Fibroblast of skin of back (primary cell): ENCODE data around the gene EGR4.
"Not testable (repeated sequence)": the region's sequence is repeated elsewhere in the genome, so short reads cannot be mapped to it uniquely, and the experiment has no call there.

Experiments used
- DNase-seq: peaks from one replicate; pipeline ENCODE4 v3.0.0-alpha.2; 2013

Gene EGR4

DNA sequence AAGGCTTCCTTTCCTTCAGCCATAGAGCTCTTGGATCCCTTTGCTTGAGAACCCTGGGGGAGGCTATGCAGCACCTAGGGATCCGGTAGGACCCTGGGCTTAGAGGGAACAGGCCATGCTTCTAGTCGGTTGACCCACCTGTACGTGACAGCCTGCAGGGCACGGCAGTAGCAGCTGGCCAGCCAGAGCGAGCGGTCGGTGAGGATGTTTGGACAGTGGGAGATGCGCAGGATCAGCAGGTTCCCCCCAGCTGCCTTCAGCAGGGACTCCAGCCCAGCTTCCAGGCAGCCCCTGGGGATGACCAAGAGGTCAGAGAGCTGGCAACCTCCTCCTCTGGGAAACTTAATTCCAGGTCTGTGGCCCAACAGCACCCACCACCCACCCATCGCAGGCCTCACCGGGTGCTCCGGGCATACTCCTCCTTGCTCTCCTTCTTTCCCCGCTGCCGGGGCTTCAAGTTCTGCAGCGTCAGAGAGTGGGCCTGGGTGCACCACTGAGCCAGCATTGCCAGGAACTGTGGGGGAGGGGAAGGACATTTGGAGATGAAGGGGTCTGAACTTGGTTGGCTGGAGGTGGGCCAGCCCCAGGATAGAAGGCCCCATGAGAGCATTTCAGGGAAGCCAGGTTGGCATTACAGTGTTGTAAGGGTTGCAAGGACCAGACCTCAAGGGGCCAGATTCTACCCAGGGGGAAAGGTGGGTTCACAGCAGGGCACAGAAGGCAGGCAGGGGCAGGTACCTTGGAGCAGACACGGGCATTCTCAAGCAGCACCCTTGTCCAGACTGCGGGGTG lies 29.6 kb downstream of the EGR4 start:
- DNase-seq: no peak

DNA sequence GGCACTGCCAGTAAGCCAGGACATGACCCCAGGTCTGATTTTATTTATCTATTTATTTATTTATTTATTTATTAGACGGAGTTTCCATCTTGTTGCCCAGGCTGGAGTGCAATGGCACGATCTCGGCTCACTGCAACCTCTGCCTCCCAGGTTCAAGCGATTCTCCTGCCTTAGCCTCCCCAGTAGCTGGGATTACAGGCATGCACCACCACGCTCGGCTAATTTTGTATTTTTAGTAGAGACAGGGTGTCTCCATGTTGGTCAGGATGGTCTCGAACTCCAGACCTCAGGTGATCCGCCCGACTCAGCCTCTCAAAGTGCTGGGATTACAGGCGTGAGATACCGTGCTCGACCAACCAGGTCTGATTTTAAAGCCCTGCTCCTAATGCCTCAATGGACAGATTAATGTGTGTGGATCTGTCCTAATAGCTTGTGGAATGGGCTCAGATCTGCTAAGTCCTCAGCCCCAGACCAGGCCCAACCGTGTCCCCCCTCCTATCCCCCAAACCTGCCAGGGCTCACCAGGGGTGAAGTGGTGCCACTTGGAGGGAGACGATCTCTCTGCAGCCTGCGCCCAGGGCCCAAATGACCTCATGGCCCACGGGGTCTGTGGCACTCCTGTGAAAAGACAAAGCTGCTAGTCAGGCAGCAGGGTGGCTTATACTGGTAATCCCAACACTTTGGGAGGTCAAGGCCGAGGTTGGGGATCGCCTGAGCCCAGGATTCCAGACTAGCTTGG lies 30.5 kb downstream of the EGR4 start:
- DNase-seq: not testable (repeated sequence)

DNA sequence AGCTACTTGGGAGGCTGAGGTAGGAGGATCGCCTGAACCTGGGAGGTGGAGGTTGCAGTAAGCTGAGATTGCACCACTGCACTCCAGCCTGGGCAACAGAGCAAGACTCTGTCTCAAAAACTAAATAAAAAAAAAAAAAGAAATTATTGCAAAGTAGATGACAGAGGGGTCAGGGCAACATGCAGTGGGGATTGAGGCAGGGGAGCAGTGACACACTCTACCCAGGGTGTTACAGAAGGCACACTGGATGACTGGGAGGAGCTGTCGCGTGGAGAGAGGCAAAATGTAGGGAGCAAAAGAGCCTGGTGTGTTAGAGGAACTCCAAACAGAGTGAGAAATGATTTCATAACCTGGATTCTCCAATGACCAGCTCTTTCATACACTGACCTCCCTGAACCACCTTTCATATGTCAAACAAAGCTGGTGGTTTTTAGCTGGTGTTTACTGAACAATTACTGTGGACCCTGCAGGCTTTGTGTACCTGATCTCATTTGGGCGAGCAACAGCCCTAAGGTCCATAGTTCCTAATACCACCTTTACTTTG lies 31.2 kb downstream of the EGR4 start:
- no peak for DNase-seq

DNA sequence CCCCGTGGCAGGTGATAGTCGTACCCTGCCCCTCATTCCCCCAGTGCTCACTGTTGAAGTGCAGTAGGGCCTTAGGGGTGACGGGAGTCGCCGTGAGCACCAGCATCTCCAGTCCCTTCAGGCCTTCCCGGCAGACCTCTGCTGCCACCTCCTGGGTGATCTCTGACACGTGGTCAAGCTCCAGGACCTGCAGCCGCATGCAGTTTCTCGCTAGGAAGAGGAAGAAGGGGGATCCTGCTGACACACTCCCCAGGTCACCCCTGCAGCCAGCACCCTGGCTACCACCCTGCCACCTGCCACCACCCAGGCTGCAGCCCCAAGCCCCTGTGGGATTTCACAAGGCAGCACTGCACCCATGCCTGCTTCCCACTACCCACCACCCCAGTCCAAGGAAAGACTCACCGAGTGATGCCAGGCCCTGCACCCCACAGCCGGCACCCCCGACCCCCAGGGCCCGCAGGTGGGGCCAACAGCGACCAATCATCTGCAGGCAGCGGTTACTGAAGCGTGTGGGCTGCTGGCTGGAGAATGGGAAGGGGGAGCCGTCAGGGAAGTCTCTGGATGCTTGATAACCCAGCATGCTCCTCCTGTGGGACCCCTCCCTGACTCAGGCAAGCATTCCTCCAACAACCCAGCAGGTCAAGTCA lies 32.9 kb downstream of the EGR4 start:
- DNase-seq: peak; percentile 40

DNA sequence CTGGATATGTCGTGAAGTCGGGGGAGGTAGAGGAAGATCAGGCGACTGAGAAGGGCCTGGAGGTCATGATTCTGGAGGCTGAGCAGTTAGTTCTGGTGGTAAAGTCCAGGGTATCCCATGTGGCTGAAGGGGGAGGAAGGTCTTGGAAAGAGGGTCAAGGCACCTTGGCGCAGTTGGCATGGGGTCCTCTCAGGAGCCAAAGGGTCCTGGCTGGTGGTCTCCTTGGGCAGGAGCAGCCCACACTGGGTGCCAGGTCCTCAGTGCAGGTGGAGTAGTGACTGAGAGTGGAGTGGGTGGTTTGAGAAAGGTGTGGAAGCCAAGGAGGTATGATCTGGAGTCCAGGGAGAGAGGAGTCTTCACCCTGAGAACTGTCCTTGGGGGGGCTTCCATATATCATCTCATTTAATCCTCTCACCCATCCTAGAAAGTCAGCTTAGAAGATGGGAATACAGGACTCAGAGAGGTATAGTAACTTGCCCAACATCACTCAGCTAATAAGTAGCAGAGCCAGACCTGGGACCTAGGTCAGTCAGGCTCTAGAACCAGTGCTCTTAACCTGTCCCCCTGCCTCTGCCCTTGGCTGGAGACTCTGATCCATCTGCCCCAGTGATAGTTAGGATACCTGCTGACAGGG lies 33.5 kb downstream of the EGR4 start:
- no peak for DNase-seq

DNA sequence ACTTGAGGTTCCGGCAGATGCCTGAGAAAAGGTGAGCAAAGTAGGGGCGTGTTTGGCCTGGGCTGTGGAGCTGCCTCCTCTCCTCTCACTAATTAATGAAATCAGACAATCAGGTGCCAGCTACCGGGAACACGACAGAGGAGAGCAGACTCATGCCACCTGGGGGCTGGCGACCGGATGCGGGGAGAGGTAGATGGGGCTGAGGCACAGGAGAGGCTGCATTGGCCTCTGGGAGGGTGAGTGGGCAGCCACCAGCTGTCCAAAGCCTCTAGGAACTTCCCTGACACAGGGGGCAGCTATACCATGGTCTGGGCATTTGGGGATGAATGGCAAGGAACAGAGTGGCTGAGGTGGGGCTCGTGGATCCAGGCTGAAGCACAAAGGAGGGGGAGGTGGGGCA lies 34.1 kb downstream of the EGR4 start:
- DNase-seq: no peak

DNA sequence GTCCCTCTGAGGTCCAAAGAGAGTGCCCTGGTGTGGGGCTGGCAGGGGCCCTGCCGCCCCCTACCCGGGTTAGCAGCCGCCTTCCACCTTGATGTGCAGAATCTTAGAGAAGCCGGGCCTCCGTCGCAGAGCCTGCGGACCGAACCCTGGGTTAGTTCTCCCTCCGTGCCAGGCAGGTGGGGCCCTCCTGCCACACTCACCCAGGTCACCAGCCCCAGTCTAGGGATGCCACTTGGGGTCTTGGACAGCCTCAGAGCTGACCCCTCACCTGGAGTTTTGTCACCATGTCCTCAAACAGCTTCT lies 34.5 kb downstream of the EGR4 start:
- no peak for DNase-seq

DNA sequence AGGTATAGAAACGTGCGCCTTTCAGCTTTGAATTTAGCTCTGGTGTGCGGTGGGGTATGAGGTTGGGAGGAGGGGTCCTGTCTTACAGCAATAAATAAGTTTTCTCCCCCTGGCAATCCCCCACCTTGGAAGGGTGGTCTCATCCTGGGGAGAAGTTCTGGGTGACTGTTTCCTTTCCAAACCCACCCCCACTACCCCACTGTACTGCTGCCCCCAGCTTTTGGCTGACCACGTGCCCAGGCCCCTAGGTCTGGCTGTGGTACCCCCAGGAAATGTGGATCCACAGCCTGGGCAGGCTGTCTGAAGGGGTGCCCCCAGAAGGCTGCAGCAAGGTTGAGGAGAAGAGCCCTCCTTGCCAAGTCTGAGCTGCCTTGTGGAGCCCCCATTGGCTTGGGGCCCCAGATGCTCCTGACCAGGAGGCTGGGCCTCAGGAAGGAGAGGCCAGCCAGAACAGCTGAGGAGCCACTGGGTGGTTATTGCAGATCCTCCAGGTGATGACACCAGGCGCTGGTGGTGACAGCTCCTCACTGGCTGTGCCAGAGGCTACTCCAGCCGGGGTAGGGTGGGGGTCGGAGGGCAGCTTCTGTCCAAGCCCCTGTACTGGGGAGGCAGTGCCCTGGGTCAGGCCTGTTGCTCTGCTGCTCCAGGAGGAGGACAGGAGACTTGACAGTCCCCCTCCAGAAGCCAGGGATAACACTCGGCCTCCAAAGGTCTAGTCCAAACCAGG lies 35.0 kb downstream of the EGR4 start:
- DNase-seq: no peak

DNA sequence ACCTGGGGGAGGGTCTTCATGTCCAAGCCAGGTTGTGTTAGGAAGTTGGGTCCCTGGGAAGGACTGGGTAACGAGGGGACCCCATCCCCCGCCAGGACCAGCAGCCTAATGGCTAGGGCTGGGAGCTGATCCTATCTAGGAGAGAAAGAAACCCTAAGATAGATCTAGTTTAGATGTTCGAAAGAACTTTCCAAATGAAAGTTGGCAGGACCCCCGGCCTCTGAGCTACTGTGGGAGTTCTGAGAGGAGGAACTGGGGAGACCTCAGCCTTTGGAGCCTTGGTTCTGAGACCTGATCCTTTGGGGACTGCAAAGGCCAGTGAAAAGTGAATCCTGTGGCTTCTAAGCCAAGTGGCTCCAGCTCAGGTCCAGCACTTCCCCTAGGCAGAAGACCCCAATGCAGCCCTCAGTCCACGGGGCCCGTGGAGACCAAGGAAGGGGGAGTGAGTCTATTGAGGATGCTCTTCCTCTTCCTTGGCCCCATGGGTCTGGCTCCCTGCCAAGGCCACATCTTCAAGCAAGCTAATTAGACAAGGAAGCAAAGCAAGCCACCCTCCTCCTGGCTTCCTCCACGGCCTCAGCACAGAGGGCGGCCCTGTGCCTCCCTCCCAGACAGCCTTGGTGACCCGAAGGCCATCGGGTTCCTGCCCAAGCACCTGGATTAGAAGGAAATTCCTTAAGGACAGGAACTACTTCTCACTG lies 35.8 kb downstream of the EGR4 start:
- no peak for DNase-seq

DNA sequence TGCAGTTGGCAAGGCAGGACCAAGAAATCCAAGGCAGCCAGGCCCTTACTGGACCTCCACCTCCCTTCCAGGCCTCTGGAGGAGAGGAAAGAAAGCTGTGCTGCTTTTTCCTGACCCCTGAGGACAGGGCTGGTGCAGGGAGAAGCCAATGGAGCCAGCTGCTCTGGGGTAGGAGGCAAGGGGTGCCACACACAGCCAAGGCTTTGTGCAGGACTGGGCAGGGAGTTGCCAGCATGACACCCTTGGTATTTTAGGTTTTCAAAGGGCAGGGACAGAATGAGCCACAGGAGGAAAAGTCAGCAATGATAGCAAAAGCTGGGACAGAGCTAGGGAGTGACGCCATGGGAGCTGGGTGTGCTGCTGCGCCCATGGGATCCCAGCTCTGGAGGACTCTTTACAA lies 36.3 kb downstream of the EGR4 start:
- DNase-seq: no peak

DNA sequence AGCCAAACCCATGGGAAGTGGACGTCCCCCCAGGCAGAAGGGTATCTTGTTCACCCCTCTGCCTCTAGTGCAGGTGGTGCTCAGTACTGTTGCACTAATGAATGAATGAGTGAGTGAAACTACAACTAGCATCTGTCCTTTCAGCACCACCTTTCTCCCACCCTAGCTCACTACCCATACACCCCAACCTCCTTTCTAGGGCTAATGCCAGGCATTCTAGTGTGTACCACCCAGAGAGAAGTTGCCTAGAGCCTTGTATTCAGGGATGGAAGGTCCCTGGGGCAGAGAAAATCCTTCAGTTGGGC lies 36.8 kb downstream of the EGR4 start:
- no peak for DNase-seq

DNA sequence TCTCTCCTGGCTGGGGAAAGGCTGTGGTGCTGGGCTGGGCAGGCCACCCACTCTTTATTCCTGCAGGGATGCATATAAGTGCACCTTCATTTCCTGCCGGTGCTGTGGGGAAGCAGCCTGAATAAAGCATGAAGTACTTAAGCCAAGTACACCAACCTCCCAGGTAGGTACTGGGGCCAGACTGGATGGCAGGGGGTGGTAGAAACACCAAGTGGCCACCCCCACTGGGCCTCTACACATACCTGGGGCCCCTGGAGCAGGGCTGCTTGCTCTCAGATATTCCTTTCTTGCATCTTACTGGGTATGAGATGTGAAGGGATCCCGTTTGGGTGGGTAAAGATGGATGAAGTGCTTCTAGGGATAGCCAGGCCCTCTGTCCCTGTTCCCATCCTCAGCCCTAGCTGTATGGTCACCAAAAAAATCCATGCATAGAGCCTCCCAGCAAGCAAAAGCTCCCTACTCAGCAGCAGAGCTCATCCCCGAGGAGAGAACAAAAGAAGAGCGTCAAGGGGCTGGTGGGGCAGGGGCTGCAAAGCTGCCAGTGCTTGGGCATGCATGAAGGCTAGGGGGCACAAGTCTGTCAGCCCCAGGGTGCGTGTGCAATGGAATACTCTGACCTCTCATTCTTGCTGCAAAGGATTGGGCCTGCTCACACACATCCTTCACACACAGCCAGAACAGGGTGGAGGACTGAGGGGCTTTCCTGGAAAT lies 37.3 kb downstream of the EGR4 start:
- DNase-seq: no peak

DNA sequence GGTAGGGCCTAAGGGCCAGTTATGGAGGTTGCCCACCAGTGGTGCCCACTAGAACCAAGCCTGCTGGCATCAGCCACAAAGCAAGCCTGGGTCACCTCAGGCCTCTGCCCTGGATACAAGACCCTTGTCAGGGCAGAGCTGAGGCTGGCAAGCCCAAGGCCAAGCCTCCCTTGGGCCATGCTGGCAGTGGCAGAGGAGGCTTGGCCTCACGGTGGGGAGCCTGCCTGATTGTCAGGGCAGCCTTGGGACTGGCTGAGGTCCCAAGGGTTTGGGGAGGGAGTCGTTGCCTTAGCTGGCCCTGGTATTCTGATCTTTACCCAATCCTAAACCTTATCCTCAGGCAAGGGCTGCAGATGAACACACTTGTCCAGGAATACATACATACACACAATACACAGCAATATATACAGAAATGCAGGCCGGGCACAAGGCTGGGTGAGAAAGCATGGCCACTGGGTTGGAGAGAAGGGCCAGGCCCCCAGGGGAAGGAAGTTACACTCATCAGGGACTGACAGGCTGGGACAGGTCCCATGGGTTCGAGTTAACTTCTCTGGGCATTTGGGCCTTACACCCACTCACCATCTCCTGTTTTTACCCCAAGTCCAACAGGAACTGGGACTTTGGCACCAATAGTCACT lies 38.2 kb downstream of the EGR4 start:
- DNase-seq: no peak

DNA sequence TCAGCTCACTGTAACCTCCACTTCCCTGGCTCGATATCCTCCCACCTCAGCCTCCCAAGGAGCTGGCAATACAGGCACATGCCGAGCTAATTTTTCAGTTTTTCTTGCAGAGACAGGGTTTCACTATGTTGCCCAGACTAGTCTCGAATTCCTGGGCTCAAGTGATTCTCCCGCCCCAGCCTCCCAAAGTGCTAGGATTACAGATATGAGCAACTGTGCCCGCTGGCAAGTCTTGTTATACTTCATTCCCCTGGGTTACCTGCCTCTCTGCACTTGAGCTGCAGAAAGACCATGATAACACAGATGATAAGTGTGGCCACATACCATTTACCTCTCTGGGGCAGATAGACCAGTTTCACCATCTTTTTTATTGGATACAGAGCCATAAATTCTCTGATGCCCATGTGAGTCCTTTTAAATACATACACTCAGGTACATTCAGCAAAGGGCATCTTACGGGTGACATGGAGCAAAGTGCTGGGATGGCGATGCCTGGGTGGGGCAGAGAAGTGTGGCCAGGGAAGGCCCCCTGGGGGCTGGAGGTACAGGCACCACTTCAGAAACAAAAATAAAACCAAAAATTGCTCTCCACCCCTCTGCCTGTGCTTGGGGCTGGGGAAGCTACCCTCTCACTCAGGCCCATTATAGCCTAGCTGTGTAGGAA lies 38.9 kb downstream of the EGR4 start:
- DNase-seq: no peak

DNA sequence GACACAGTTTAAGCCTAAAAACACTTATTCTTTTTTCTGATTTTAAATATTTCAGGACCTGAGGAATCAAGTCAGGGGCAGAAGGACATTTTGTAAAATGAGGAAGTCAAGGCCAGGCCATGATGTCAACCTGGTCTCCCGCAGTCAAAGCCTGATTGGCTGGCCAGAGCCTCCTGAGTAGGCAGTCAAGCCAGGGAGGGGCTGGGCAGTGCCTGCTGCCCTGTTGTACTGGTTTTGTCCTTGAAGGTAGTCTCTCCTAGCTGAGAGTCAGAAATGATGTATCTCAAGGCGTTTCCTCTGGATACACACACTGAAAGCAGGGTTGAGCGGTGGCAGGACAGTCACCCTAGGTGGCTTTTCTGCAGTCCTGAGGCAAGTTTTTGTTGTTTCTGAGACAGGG lies 39.4 kb downstream of the EGR4 start:
- DNase-seq: no peak

DNA sequence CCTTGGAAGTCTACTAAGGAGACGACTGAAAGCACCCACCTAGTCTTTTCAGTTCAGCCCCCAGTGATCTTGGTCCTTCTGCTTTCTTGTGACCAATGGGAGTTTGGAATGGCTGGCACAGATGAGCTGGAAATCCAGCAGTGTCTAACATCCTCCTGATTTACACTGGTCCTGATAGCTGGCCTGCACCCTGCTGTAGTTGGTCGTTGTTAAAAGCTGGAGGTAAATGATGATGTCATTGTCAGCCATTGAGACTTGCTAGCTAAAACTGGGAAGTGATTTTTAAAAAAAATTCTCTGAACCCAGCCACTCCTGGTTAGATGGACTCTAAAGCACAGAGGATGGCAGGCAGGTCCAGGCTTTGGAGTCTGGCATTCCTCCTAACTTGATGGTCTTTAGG lies 39.9 kb downstream of the EGR4 start:
- no peak for DNase-seq

DNA sequence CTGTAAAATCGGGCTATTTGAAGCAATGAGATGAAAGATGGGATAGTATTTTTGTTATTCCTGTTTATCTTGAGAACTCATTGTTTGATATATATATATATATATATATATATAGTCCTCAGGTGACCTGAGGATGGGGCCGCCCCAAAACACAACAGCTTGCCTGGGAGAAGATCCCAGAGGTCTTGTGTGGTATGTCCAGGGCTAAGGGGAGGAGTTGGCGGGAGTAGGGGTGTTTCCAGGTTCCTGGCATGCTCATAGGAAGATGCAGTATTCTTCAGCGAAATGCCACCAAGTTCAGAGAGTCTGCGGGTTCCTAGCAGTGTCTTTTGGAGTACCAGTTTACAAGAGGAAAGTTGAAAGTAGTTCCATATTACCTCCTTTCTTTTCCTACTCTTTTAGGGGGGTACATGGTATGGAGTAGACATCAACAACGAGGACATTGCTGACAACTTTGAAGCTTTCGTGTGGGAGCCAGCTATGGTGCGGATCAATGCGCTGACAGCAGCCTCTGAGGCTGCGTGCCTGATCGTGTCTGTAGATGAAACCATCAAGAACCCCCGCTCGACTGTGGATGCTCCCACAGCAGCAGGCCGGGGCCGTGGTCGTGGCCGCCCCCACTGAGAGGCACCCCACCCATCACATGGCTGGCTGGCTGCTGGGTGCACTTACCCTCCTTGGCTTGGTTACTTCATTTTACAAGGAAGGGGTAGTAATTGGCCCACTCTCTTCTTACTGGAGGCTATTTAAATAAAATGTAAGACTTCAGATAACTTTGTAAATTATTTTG lies 40.9 kb downstream of the EGR4 start:
- no peak for DNase-seq

DNA sequence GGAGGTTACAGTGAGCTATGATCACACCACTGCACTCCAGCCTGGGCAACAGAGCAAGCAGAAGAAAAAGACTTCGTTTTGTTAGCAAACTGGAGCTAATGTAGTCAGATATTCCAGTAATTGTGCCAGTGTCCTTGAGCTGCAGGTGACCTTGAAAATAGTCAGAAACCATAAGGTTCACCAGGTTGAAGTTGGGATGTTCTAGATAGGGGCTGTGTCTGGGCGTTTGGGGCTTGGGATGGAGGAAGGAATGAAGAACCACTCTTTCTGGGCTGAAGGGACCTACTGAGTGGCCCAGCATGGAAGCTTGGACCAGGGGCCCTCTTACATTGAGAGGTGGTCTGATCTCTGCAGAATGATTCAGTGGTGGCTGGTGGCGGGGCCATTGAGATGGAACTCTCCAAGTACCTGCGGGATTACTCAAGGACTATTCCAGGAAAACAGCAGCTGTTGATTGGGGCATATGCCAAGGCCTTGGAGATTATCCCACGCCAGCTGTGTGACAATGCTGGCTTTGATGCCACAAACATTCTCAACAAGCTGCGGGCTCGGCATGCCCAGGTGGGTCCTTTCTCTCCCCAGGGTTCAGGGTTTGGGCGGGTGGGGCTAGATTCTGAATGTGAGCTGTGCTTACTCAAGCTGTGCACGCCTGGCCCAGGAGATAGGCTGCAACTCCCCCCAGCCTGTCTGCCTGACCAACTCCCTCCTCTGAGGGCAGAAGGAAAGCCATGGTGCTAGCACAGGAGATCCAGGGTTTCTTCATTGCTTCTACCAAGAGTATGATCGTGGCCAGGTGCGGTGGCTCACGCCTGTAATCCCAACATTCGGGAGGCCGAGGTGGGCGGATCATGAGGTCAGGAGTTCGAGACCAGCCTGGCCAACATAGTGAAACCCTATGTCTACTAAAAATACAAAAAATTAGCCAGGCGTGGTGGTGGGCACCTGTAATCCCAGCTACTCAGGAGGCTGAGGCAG lies 42.2 kb downstream of the EGR4 start:
- no peak for DNase-seq
